GM12865 (cell line): ENCODE results near the gene PDE4B.

ENCODE experiments used
- DNase-seq: peaks from one replicate; pipeline ENCODE4 v3.0.0; 2010; ENCODE audit warnings: low read depth
- H3K4me3 ChIP-seq: 2 replicates; pipeline ENCODE4 v1.5.1; 2011; ENCODE audit warnings: mild to moderate bottlenecking, low read depth, low read length, control low read depth
- CTCF ChIP-seq: IDR thresholded peaks from 2 replicates; pipeline ENCODE4 v1.5.1; 2011; ENCODE audit warnings: low read length, control low read depth, low read depth, inconsistent platforms; ENCODE audit not compliant: insufficient read depth; ENCODE audit errors: missing control alignments

The PDE4B gene

GRCh38 chr1:65991694-65992093 is 199.0 kb downstream of the PDE4B start:
- no peak for DNase-seq
- H3K4me3 ChIP-seq: no peak overlapping the region
- no peak for TF ChIP-seq CTCF

- no peak for DNase-seq
- no peak overlapping the region for H3K4me3 ChIP-seq
- no peak for TF ChIP-seq CTCF
These were observed 199.6 kb downstream of the PDE4B start for GRCh38 chr1:65992165-65992821.

- TF ChIP-seq CTCF: no peak
- DNase-seq: no peak
These were observed 200.2 kb downstream of the PDE4B start for GRCh38 chr1:65992831-65993271.

GRCh38 chr1:65994223-65994622 is 201.5 kb downstream of the PDE4B start:
- DNase-seq: no peak
- no peak for TF ChIP-seq CTCF
- H3K4me3 ChIP-seq: no peak overlapping the region

More at GRCh38 chr1:65992831-65993271, 200.2 kb downstream of the PDE4B start:
- no peak overlapping the region for H3K4me3 ChIP-seq

GRCh38 chr1:65995336-65995735 is 202.6 kb downstream of the PDE4B start:
- DNase-seq: no peak
- no peak for TF ChIP-seq CTCF
- no peak overlapping the region for H3K4me3 ChIP-seq

- DNase-seq: no peak
- TF ChIP-seq CTCF: no peak
- no peak overlapping the region for H3K4me3 ChIP-seq
These were observed 203.2 kb downstream of the PDE4B start for GRCh38 chr1:65995928-65996327.

- no peak for TF ChIP-seq CTCF
- H3K4me3 ChIP-seq: no peak overlapping the region
- DNase-seq: no peak
These were observed 205.0 kb downstream of the PDE4B start for GRCh38 chr1:65997693-65998092.
